H1 (cell line): ENCODE measurements around the gene PCBP1. TPM values are rescaled to one million over a fixed set of nuclear protein-coding genes. Genes with fewer than 3 reads are reported as not detected.

Source experiments
- CTCF ChIA-PET: fragments of 300-600 bp; sonication (Branson Sonifier 250); formaldehyde crosslinking; loops from one replicate; lab custom pipeline; 2021; ENCODE audit not compliant: partially characterized antibody; lab: Charles Lee
- POLR2A ChIA-PET: fragments of 300-600 bp; sonication (Branson Sonifier 250); formaldehyde crosslinking; loops from one replicate; lab custom pipeline; 2021; ENCODE audit warnings: inconsistent platforms; ENCODE audit not compliant: partially characterized antibody; lab: Charles Lee
- DNase-seq, 2 experiments: peaks; one replicate each; pipeline versions ENCODE4 v3.0.0 to v3.0.0-alpha.2; 2010 to 2022; ENCODE audit warnings: low spot score in 2 of 2, low read depth in 1 of 2, mixed read lengths in 1 of 2
- FAIRE-seq: peaks from 2 replicates; lab custom pipeline; 2011; peaks lifted over from hg19 to GRCh38; lab: Jason Lieb, UNC
- H2AFZ ChIP-seq: 2 replicates; pipeline ENCODE4 v1.8.1; 2012; ENCODE audit warnings: low read length, inconsistent platforms
- H2AK5ac ChIP-seq: 2 replicates; pipeline ENCODE4 v1.6.1; 2013; ENCODE audit warnings: low read depth, low read length
- H2BK120ac ChIP-seq: replicated peaks from 2 replicates; pipeline ENCODE3; 2013; ENCODE audit warnings: low read depth, low read length, inconsistent platforms
- H2BK12ac ChIP-seq: 2 replicates; pipeline ENCODE4 v1.6.1; 2013; ENCODE audit warnings: low read depth, low read length
- H2BK15ac ChIP-seq: 2 replicates; pipeline ENCODE4 v1.6.1; 2013; ENCODE audit warnings: low read length
- H2BK20ac ChIP-seq: 2 replicates; pipeline ENCODE4 v1.6.1; 2013; ENCODE audit warnings: low read length
- H2BK5ac ChIP-seq: 2 replicates; pipeline ENCODE4 v1.6.1; 2013; ENCODE audit warnings: low read depth, low read length
- H3K14ac ChIP-seq: 2 replicates; pipeline ENCODE4 v1.6.1; 2013; ENCODE audit warnings: inconsistent platforms; ENCODE audit not compliant: insufficient read length
- H3K18ac ChIP-seq: 2 replicates; pipeline ENCODE4 v1.6.1; 2013; ENCODE audit warnings: low read length; ENCODE audit errors: extremely low read depth
- H3K23ac ChIP-seq: 2 replicates; pipeline ENCODE4 v1.6.1; 2013; ENCODE audit warnings: inconsistent platforms; ENCODE audit not compliant: insufficient read length
- H3K23me2 ChIP-seq: 2 replicates; pipeline ENCODE4 v1.6.1; 2013; ENCODE audit warnings: low read depth, low read length
- H3K27ac ChIP-seq: 2 replicates; pipeline ENCODE4 v1.6.1; 2011; ENCODE audit warnings: low read depth, low read length, inconsistent platforms
- H3K27me3 ChIP-seq, 4 experiments: replicated peaks in 1 of 4; 1 replicate in 1 of 4; 2 replicates in 3 of 4; pipeline versions ENCODE4 v1.6.1 to v1.8.1; 2011 to 2013; ENCODE audit warnings: low read length in 3 of 4, mild to moderate bottlenecking in 3 of 4, inconsistent platforms in 2 of 4, mixed read lengths in 2 of 4, moderate library complexity in 1 of 4; ENCODE audit not compliant: control insufficient read depth in 3 of 4, insufficient read depth in 3 of 4; ENCODE audit errors: extremely low read depth in 1 of 4
- H3K36me3 ChIP-seq, 4 experiments: 2 replicates each; pipeline versions ENCODE4 v1.6.1 to v1.8.1; 2011 to 2013; ENCODE audit warnings: mild to moderate bottlenecking in 4 of 4, low read length in 3 of 4, moderate library complexity in 2 of 4, control low read depth in 1 of 4, inconsistent platforms in 1 of 4; ENCODE audit not compliant: insufficient read depth in 4 of 4, control insufficient read depth in 2 of 4
- H3K4ac ChIP-seq: replicated peaks from 2 replicates; pipeline ENCODE3; 2013; ENCODE audit warnings: low read length, low read depth, mixed read lengths, inconsistent platforms; ENCODE audit not compliant: insufficient read length
- H3K4me1 ChIP-seq, 4 experiments: replicated peaks in 1 of 4; 1 replicate in 1 of 4; 2 replicates in 3 of 4; pipeline versions ENCODE4 v1.6.1 to v1.8.1; 2011 to 2013; ENCODE audit warnings: low read length in 3 of 4, inconsistent platforms in 2 of 4, mixed read lengths in 1 of 4; ENCODE audit not compliant: insufficient read depth in 4 of 4, control insufficient read depth in 3 of 4
- H3K4me2 ChIP-seq, 2 experiments: 2 replicates each; pipeline versions ENCODE4 v1.6.1 to v1.8.1; 2011 to 2013; ENCODE audit warnings: low read depth in 2 of 2, low read length in 2 of 2, control low read depth in 1 of 2, inconsistent platforms in 1 of 2, mild to moderate bottlenecking in 1 of 2; ENCODE audit not compliant: insufficient read depth in 1 of 2
- H3K4me3 ChIP-seq, 4 experiments: fragments of 200-600, 300-600 bp in 1 of 4; sonication (generic), shearing (Covaris generic), sonication (Bioruptor Twin) in 1 of 4; 2 replicates each; pipeline versions ENCODE4 v1.5.1 to v1.8.1; 2011 to 2016; ENCODE audit warnings: low read length in 4 of 4, low read depth in 3 of 4, control low read depth in 2 of 4, inconsistent platforms in 2 of 4, mild to moderate bottlenecking in 2 of 4, mixed read lengths in 1 of 4, moderate library complexity in 1 of 4; ENCODE audit not compliant: insufficient read depth in 2 of 4; ENCODE audit errors: extremely low read depth in 1 of 4
- H3K56ac ChIP-seq: replicated peaks from 2 replicates; pipeline ENCODE3; 2013; ENCODE audit warnings: low read depth, mild to moderate bottlenecking, mixed read lengths, low read length, inconsistent platforms; ENCODE audit not compliant: insufficient read length
- H3K79me1 ChIP-seq: 2 replicates; pipeline ENCODE4 v1.6.1; 2013; ENCODE audit warnings: low read depth, low read length, control low read depth
- H3K79me2 ChIP-seq, 2 experiments: 2 replicates each; pipeline versions ENCODE4 v1.6.1 to v1.8.1; 2012 to 2013; ENCODE audit warnings: low read length in 2 of 2, mild to moderate bottlenecking in 2 of 2, inconsistent platforms in 1 of 2; ENCODE audit not compliant: insufficient read depth in 2 of 2, control insufficient read depth in 1 of 2
- H3K9ac ChIP-seq, 4 experiments: replicated peaks in 1 of 4; 1 replicate in 1 of 4; 2 replicates in 3 of 4; pipeline versions ENCODE4 v1.6.1 to v1.8.1; 2011 to 2013; ENCODE audit warnings: low read depth in 3 of 4, low read length in 3 of 4, control low read depth in 2 of 4, mild to moderate bottlenecking in 2 of 4, moderate library complexity in 2 of 4, inconsistent platforms in 1 of 4; ENCODE audit errors: extremely low read depth in 1 of 4
- H3K9me3 ChIP-seq, 2 experiments: 2 replicates each; pipeline versions ENCODE4 v1.6.1 to v1.8.1; 2012 to 2013; ENCODE audit warnings: mild to moderate bottlenecking in 2 of 2, moderate library complexity in 2 of 2, control low read depth in 1 of 2, inconsistent platforms in 1 of 2, low read depth in 1 of 2, low read length in 1 of 2, mixed read lengths in 1 of 2; ENCODE audit not compliant: insufficient read depth in 2 of 2
- H4K20me1 ChIP-seq, 2 experiments: replicated peaks in 1 of 2; 2 replicates each; pipeline versions ENCODE3 to v1.8.1; 2011 to 2013; ENCODE audit warnings: inconsistent platforms in 2 of 2, low read length in 2 of 2, mild to moderate bottlenecking in 1 of 2; ENCODE audit not compliant: insufficient read depth in 2 of 2, control insufficient read depth in 1 of 2
- H4K5ac ChIP-seq: 2 replicates; pipeline ENCODE4 v1.6.1; 2013; ENCODE audit warnings: low read length, low read depth, mixed read lengths, inconsistent platforms; ENCODE audit not compliant: insufficient read length
- H4K8ac ChIP-seq: 2 replicates; pipeline ENCODE4 v1.8.0; 2013; ENCODE audit warnings: mild to moderate bottlenecking, moderate library complexity, low read length, inconsistent platforms; ENCODE audit not compliant: insufficient read depth; ENCODE audit errors: extremely low read depth
- H4K91ac ChIP-seq: replicated peaks from 2 replicates; pipeline ENCODE3; 2013; ENCODE audit warnings: low read length, mixed read lengths, inconsistent platforms; ENCODE audit not compliant: insufficient read length
- ASH2L ChIP-seq: fragments of 200-600, 300-600 bp; sonication (generic); IDR thresholded peaks from one replicate; pipeline ENCODE4 v1.7.1; 2017; ENCODE audit warnings: low read length
- CBX8 ChIP-seq: fragments of 300-800, 300-1000 bp; sonication (generic); IDR thresholded peaks from 2 replicates; pipeline ENCODE4 v1.7.1; 2016; ENCODE audit warnings: low read depth, low read length, borderline replicate concordance
- CHD1 ChIP-seq: IDR thresholded peaks from 2 replicates; pipeline ENCODE4 v1.6.1; 2012; ENCODE audit warnings: low read depth, low read length, improper control_type of control experiment
- HDAC2 ChIP-seq, 2 experiments: fragments of 300-600 bp in 1 of 2; sonication (generic) in 1 of 2; IDR thresholded peaks; 2 replicates each; pipeline ENCODE4 v1.6.1; 2011 to 2012; ENCODE audit warnings: low read depth in 2 of 2, low read length in 2 of 2, mild to moderate bottlenecking in 2 of 2, moderate library complexity in 2 of 2, borderline replicate concordance in 1 of 2, inconsistent platforms in 1 of 2
- MAX ChIP-seq: IDR thresholded peaks from 2 replicates; pipeline ENCODE4 v1.6.1; 2012; ENCODE audit warnings: inconsistent platforms
- POLR2A ChIP-seq, 2 experiments: IDR thresholded peaks; 1 replicate in 1 of 2; 2 replicates in 1 of 2; pipeline ENCODE4 v1.6.1; 2011; ENCODE audit warnings: low read depth in 2 of 2, low read length in 2 of 2, mild to moderate bottlenecking in 2 of 2; ENCODE audit errors: control extremely low read depth in 1 of 2
- TAF1 ChIP-seq: IDR thresholded peaks from 2 replicates; pipeline ENCODE4 v1.6.1; 2011; ENCODE audit warnings: mild to moderate bottlenecking, low read depth, low read length
- WGBS, 2 experiments: shearing (Covaris generic) in 1 of 2; methylation state at CpG; one replicate each; pipeline versions ENCODE4 v1.1.6 to v1.1.7; 2013 to 2015; ENCODE audit warnings: low lambda C conversion rate in 2 of 2, mixed read lengths in 2 of 2, inconsistent platforms in 1 of 2, low coverage in 1 of 2, missing lambda C conversion rate in 1 of 2; ENCODE audit not compliant: insufficient replicate concordance in 2 of 2, insufficient coverage in 1 of 2, insufficient read length in 1 of 2; ENCODE audit errors: extremely low coverage in 1 of 2, missing lambda C conversion rate in 1 of 2; 5-methylcytosine and 5-hydroxymethylcytosine counted together
- polyA plus RNA-seq, 7 experiments: library from polyadenylated mRNA; depleted of rRNA in 3 of 7; stranded (reverse) in 5 of 7; unstranded in 2 of 7; fragments of >200 nt in 5 of 7; fragments of 200-250 nt in 2 of 7; gene quantifications; 1 replicate in 5 of 7; 2 replicates in 1 of 7; 4 replicates in 1 of 7; pipeline versions ENCODE4 v1.2.1 to v1.2.3, GENCODE V29; 2011 to 2013; ENCODE audit warnings: missing spikeins in 2 of 7, mixed read lengths in 2 of 7
- total RNA-seq: library from RNA; stranded (reverse); fragmentation: NEBNext Ultra II Directional; extraction: Animal tissue kit (Norgen Biotek cat#: 25700); gene quantifications from 2 replicates; pipeline ENCODE4 v1.2.1, GENCODE V29; 2021

PCBP1 gene
- total and polyA plus RNA-seq, 2 of the 8 experiments (the other 6 are each of a cell fraction or from before 2014, with no cell fraction given) = 279 to 493 TPM

DNA sequence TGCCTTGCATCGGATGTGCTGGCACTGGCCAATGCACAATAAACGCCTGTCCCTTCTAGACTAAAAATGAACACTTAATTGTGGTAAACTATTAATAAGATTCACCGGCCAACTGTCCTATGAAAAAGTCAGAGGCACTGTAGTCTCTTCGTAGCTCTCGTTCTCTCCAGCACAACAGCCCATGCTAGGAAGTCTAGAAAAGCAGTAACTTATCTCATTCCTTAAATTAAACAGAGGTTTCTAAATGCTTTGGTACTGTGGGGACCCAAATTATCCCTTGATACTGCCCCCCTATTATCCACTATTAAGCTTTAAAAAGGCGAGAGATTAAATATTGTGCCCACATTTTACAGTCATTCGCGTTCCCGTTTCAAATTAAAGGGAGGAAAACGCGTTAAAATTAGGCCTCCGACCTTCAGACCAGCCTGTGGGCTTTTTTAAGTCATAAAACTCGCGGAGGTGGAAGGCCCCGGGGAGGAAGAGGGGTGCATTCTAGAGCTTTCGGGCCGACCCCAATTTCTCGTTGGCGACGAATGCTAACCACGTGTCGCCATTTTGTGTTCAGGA lies 1.5 kb upstream of the PCBP1 start:
- ChIA-PET CTCF (interaction anchor here (0.8 to 7.4 kb wide), 11 partner anchors 10 to 172 kb away, joined by 3 to 85 read pairs (median 6); partner anchors contain the start of gene MXD1), POLR2A (interaction anchor here (0.8 to 32.2 kb wide), 35 partner anchors 9 to 216 kb away, joined by 3 to 1553 read pairs (median 5); partner anchors contain the start of genes C2orf42, FAM136A, MXD1 and PCYOX1)
- H2BK20ac ChIP-seq = peak overlapping the region; percentile 48; the same call in 1 of the 2 replicates
- H3K14ac ChIP-seq = no peak overlapping the region
- peak overlapping the region; percentile 100 for H3K27ac ChIP-seq
- peaks cover 1 to 2% of the 10 kb centered on the region in 2 experiments for H4K20me1 ChIP-seq
- no peak overlapping the region for H3K23ac ChIP-seq
- H3K4me1 ChIP-seq = peaks cover 6 to 18% (median 15%) of the 10 kb centered on the region in 4 experiments; a peak in 5 of 7 replicates
- peak overlapping the region; percentile 99 for H4K91ac ChIP-seq
- H3K9me3 ChIP-seq = no peaks in the 10 kb centered on the region
- peaks cover 7 to 33% of the 10 kb centered on the region in 2 experiments for H3K79me2 ChIP-seq
- FAIRE-seq (no peak), DNase-seq (peak in 1 of 2 experiments; percentile 56)
- no peak overlapping the region for H2BK15ac ChIP-seq
- peak overlapping the region; percentile 69 for H2BK120ac ChIP-seq
- 3% methylated on average over 22 of the region's 22 CpGs; no CpG with 5 or more reads in 1 of the 2 experiments for WGBS, 2 experiments
- H3K4ac ChIP-seq = peak overlapping the region; percentile 92
- peak overlapping the region; percentile 98 for H4K5ac ChIP-seq
- peak overlapping the region; percentile 100; the same call in 1 of the 2 replicates for H4K8ac ChIP-seq
- H2AK5ac ChIP-seq = peak overlapping the region; percentile 98
- H3K36me3 ChIP-seq = peaks cover 6 to 50% (median 17%) of the 10 kb centered on the region in 4 experiments; a peak in 7 of 8 replicates
- H3K79me1 ChIP-seq = no peaks in the 10 kb centered on the region
- H3K18ac ChIP-seq = peak overlapping the region; percentile 100
- peak overlapping the region; percentile 71 to 99 (median 91) for H3K4me3 ChIP-seq
- peak overlapping the region; percentile 83 to 100 for H3K4me2 ChIP-seq
- no peaks in the 10 kb centered on the region for H3K27me3 ChIP-seq
- peak overlapping the region; percentile 66 for H3K56ac ChIP-seq
- H3K23me2 ChIP-seq = peaks cover 8% of the 10 kb centered on the region
- peak overlapping the region; percentile 99; the same call in 1 of the 2 replicates for H2BK12ac ChIP-seq
- H2AFZ ChIP-seq = no peak overlapping the region
- H2BK5ac ChIP-seq = peak overlapping the region; percentile 100
- H3K9ac ChIP-seq = peak overlapping the region; percentile 98 to 100 (median 99)
- TF ChIP-seq CHD1 (peak; percentile 23; the same call in 1 of the 2 replicates), HDAC2 (IDR thresholded peaks at IDR 0.05; ENCODE audit: borderline replicate concordance in 1 of 2, low read depth in 2 of 2, low read length in 2 of 2) (no peak), MAX (peak; percentile 92; the same call in 1 of the 2 replicates), POLR2A (IDR thresholded peaks at IDR 0.05; ENCODE audit: control extremely low read depth in 1 of 2, low read depth in 2 of 2, low read length in 2 of 2) (peak in 1 of 2 experiments; percentile 71; a peak in 1 of 3 replicates), ASH2L (peak; percentile 16), CBX8 (no peak), TAF1 (no peak)
